ENCODE measurements around the gene GOLGA8M.
"Not testable (repeated sequence)": the region's sequence is repeated elsewhere in the genome, so short reads cannot be mapped to it uniquely, and the experiment has no call there.

GOLGA8M gene

DNA sequence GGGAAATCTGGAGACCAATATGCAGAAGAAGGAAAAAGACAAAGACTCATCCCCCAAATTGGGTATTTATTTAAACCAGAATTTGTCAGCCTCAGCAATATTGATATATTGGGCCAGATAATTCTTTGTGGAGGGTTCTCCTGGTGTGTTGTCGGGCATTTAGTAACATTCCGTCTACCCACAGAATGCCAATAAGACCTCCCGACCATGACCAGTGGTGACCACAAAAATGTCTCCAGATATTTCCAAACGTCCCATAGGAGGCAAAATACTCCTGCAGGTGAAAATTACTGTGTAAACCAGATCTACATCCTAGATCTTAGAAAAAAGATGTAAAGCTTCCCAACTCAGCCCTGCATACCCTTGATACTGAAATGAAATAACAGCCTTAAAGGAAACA, 2.0 kb upstream of the GOLGA8M start:
- H3K27me3 ChIP-seq (ENCODE audit: control insufficient read depth, insufficient read depth, low read length); H3K4me2 ChIP-seq (ENCODE audit: low read length); H3K9ac ChIP-seq (ENCODE audit: low read depth, low read length); H3K4me1 ChIP-seq (ENCODE audit: control insufficient read depth, insufficient read depth, low read length); H3K4me3 ChIP-seq (ENCODE audit: low read length); H3K36me3 ChIP-seq (ENCODE audit: insufficient read depth, low read length); H3K9me3 ChIP-seq (replicated peaks; ENCODE audit: low read length): not testable (repeated sequence)

DNA sequence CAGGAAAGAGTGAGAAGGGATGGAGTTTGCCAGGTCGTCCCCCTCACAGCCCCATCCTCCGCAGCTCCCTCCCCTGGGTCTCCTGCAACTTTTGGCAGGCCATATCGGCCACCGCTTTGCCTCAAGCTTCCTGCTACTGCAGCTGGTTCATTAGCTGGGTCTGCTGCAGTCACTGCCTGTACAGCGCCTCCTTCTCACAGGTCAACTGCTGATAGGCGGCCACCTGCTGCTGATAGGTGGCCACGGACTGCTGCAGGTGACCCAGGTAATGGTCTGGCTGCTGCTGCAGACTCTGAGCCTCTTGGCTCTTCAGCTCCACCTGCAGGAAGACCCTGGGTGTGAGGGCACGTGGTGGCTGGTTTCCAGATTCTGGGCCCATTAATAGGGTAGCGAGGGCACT, 8.3 kb downstream of the GOLGA8M start:
- not testable (repeated sequence) for H3K9me3 ChIP-seq (replicated peaks; ENCODE audit: low read length); H3K36me3 ChIP-seq (ENCODE audit: insufficient read depth, low read length); H3K9ac ChIP-seq (ENCODE audit: low read depth, low read length); H3K4me3 ChIP-seq (ENCODE audit: low read length); H3K4me2 ChIP-seq (ENCODE audit: low read length); H3K27me3 ChIP-seq (ENCODE audit: control insufficient read depth, insufficient read depth, low read length); H3K4me1 ChIP-seq (ENCODE audit: control insufficient read depth, insufficient read depth, low read length)

DNA sequence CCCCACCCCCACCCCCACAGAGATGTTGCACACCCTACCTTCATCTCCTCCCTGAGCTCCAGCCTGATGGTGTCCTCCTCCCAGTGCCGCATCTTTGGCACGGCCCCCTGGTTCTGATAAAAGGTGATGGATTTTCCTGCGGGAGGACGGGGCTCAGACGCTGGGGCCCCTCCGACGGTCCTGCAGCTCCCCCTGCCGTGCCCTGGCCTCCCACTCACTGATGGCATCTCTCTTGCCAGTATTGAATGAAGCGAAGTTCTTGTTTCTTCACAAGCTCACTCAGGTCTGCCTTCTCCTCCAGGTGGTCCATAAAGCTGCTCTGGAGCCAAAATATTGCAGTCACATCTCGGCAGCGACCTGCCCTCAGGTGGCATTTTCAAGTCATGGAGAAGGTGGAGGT, 9.8 kb downstream of the GOLGA8M start:
- not testable (repeated sequence) for H3K9me3 ChIP-seq (replicated peaks; ENCODE audit: low read length)

DNA sequence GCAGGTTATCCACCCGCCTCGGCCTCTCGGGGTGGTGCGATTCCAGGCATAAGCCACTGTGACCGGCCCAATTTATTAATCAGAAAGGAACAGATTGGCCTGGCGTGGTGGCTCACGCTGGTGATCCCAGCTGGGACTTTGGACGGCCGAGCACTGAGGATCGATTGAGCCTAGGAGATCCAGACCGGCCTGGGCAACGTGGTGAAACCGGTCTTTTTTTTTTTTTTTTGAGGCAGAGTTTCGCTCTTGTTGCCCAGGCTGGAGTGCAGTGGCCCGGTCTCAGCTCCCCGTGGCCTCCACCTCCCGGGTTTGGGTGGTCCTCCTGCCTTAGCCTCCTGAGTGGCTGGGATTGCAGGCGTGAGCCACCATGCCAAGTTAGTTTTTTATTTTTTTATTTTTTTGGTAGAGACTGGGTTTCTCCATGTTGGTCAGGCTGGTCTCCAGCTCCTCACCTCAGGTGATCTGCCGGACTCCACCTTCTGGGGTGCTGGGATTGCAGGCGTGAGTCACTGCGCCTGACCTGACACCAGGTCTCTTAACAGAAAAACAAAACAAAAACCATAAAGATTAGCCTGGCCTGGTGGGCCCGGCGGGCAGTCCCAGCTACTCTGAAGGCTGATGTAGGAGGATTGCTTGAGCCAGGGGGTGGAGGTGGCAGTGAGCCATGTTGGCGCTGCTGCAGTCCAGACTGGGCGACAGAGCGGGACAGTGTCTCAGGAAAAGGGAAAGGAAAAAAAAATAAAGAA, 18.0 kb downstream of the GOLGA8M start:
- not testable (repeated sequence) for H3K4me3 ChIP-seq (ENCODE audit: low read length); H3K4me2 ChIP-seq (ENCODE audit: low read length); H3K27me3 ChIP-seq (ENCODE audit: control insufficient read depth, insufficient read depth, low read length); H3K4me1 ChIP-seq (ENCODE audit: control insufficient read depth, insufficient read depth, low read length); H3K9ac ChIP-seq (ENCODE audit: low read depth, low read length); H3K36me3 ChIP-seq (ENCODE audit: insufficient read depth, low read length); H3K9me3 ChIP-seq (replicated peaks; ENCODE audit: low read length)

More for the DNA sequence above, 9.8 kb downstream of the GOLGA8M start:
- H3K4me1 ChIP-seq (ENCODE audit: control insufficient read depth, insufficient read depth, low read length); H3K4me2 ChIP-seq (ENCODE audit: low read length); H3K4me3 ChIP-seq (ENCODE audit: low read length); H3K36me3 ChIP-seq (ENCODE audit: insufficient read depth, low read length); H3K9ac ChIP-seq (ENCODE audit: low read depth, low read length); H3K27me3 ChIP-seq (ENCODE audit: control insufficient read depth, insufficient read depth, low read length): not testable (repeated sequence)

DNA sequence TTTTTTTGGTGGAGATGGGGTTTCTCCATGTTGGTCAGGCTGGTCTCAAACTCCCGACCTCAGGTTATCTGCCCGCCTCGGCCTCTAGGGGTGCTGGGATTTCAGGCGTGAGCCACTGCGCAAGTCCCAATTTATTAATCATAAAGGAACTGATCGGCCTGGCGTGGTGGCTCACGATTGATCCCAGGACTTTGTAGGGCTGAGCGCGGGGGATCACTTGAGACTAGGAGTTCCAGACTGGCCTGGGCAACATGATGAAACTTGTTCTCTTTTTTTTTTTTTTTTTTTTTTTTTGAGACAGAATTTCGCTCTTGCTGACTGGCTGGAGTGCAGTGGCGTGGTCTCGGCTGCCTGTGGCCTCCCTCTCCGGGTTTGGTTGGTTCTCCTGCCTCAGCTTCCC, 19.2 kb downstream of the GOLGA8M start:
- not testable (repeated sequence) for H3K9ac ChIP-seq (ENCODE audit: low read depth, low read length); H3K36me3 ChIP-seq (ENCODE audit: insufficient read depth, low read length); H3K4me2 ChIP-seq (ENCODE audit: low read length); H3K4me3 ChIP-seq (ENCODE audit: low read length); H3K27me3 ChIP-seq (ENCODE audit: control insufficient read depth, insufficient read depth, low read length); H3K9me3 ChIP-seq (replicated peaks; ENCODE audit: low read length); H3K4me1 ChIP-seq (ENCODE audit: control insufficient read depth, insufficient read depth, low read length)

DNA sequence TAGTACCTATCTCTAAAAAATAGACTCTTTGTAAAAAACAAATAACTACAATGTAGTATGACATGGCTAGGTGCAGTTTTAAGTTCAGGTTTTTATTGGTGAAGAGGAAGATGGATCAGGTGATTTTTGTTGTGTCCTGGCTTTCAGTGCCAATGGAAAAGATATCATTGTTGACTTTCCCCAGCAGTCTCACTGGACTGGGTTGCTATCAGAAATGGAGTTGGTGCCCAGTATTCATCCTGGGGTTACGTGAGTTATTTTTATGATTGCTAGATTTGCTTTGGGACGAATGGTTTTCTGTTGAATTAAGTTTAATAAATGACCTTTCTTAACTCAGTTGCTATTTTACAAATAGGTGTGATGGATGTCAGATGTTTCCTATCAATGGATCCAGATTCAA, 38.7 kb downstream of the GOLGA8M start:
- not testable (repeated sequence) for H3K4me2 ChIP-seq (ENCODE audit: low read length); H3K9ac ChIP-seq (ENCODE audit: low read depth, low read length)

DNA sequence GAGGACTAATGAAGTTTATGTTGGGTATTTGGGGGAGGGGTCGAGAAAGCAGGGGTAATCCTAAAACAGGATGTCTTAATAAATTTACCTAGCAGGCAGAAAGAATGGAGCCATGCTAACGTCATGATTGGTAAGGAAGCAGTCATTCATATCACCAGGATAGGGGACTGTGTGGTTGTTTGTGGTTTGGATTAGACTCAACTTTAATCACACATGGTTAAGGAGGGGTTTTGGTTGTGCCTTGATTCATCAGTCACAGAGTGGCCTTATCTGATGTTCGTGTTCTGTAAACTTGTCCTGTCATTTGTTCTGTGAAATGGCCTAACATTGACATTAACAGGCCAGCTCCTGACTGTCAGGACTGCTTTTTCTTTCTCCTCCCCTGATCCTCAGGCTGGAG, 40.1 kb downstream of the GOLGA8M start:
- not testable (repeated sequence) for H3K36me3 ChIP-seq (ENCODE audit: insufficient read depth, low read length); H3K4me3 ChIP-seq (ENCODE audit: low read length); H3K9ac ChIP-seq (ENCODE audit: low read depth, low read length); H3K9me3 ChIP-seq (replicated peaks; ENCODE audit: low read length); H3K4me1 ChIP-seq (ENCODE audit: control insufficient read depth, insufficient read depth, low read length); H3K4me2 ChIP-seq (ENCODE audit: low read length); H3K27me3 ChIP-seq (ENCODE audit: control insufficient read depth, insufficient read depth, low read length)

More for the DNA sequence above, 38.7 kb downstream of the GOLGA8M start:
- not testable (repeated sequence) for H3K27me3 ChIP-seq (ENCODE audit: control insufficient read depth, insufficient read depth, low read length); H3K4me1 ChIP-seq (ENCODE audit: control insufficient read depth, insufficient read depth, low read length); H3K4me3 ChIP-seq (ENCODE audit: low read length); H3K9me3 ChIP-seq (replicated peaks; ENCODE audit: low read length); H3K36me3 ChIP-seq (ENCODE audit: insufficient read depth, low read length)

DNA sequence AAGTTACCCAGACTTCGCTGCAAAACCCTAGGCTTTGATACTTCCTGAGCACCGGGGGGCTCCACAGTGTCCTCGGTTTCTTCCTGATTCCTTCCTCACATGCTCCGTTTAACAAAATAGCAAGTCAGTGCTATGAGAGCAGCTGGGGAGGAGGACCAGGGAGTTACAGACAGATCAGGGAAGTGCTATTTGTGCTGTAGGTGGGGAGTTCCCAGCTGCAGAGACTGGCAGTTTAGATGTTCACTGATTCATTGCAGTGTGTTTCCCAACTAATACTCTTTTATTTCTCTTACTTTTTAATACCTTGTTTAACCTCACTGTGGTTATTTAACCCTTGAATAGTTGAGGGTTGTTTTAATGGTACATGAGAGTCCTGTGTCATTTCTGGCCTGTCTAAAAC, 45.8 kb downstream of the GOLGA8M start:
- not testable (repeated sequence) for H3K4me3 ChIP-seq (ENCODE audit: low read length); H3K9me3 ChIP-seq (replicated peaks; ENCODE audit: low read length); H3K9ac ChIP-seq (ENCODE audit: low read depth, low read length); H3K36me3 ChIP-seq (ENCODE audit: insufficient read depth, low read length); H3K27me3 ChIP-seq (ENCODE audit: control insufficient read depth, insufficient read depth, low read length); H3K4me1 ChIP-seq (ENCODE audit: control insufficient read depth, insufficient read depth, low read length); H3K4me2 ChIP-seq (ENCODE audit: low read length)

DNA sequence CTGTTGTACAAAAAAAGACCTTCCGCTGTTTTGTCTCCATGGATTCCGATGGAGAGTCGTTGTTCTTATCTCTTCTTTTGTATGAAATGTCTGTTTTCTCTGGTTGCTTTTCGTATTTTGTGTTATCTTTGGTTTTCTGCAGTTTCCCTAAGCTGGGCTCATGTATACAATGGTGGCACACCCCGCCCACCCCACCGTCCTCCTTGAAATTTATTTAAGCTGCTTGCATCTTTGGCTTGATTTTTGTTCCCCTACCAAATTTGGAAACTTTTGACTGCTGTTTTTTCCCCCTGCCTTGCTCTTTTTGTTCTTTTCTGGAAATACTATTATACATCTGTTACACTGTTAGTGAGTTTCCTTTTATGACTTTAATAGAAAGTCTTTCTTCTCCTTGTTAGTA, 47.6 kb downstream of the GOLGA8M start:
- not testable (repeated sequence) for H3K4me3 ChIP-seq (ENCODE audit: low read length); H3K9ac ChIP-seq (ENCODE audit: low read depth, low read length); H3K4me1 ChIP-seq (ENCODE audit: control insufficient read depth, insufficient read depth, low read length); H3K36me3 ChIP-seq (ENCODE audit: insufficient read depth, low read length); H3K4me2 ChIP-seq (ENCODE audit: low read length); H3K9me3 ChIP-seq (replicated peaks; ENCODE audit: low read length); H3K27me3 ChIP-seq (ENCODE audit: control insufficient read depth, insufficient read depth, low read length)

DNA sequence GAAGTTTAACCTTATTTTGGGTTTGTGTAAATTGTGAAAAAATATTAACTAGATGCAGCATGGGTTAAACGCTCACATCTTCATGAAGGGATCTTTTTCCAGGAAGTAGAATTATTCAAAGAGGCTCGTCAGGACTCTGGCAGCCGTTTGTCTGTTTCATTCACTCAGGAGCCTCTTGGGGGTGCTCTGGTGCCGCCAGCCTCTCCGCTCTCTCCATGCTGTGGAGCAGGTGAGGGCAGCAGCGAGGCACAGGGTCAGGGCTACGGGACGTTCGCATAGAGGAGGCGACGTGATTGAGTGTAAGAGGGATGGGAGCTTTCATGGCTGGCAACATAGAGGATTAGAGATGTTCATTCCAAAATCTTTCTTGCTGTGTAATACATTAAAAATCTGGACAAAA, 48.5 kb downstream of the GOLGA8M start:
- not testable (repeated sequence) for H3K9me3 ChIP-seq (replicated peaks; ENCODE audit: low read length); H3K27me3 ChIP-seq (ENCODE audit: control insufficient read depth, insufficient read depth, low read length); H3K4me2 ChIP-seq (ENCODE audit: low read length); H3K36me3 ChIP-seq (ENCODE audit: insufficient read depth, low read length); H3K4me1 ChIP-seq (ENCODE audit: control insufficient read depth, insufficient read depth, low read length); H3K4me3 ChIP-seq (ENCODE audit: low read length); H3K9ac ChIP-seq (ENCODE audit: low read depth, low read length)

DNA sequence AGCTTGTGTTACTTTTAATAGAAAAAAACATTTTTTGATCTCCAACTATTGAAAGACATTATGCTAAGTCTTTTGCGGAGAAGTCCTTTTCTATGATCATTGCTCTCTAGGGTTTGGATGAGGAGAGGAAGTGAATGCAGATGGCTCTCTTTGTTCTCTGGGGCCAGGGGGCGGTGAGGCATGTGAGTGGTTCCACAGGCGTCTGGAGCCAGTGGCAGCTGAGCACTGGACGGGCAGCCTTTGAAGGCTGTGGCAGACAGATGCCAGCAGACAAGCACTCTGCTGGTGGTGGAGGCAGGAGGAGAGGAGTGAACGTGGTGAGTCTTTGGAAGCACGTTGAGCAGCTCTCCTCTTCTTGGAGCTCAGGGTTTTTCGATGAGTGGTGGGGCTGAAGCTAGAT, 51.5 kb downstream of the GOLGA8M start:
- H3K4me3 ChIP-seq (ENCODE audit: low read length); H3K9me3 ChIP-seq (replicated peaks; ENCODE audit: low read length); H3K4me2 ChIP-seq (ENCODE audit: low read length); H3K4me1 ChIP-seq (ENCODE audit: control insufficient read depth, insufficient read depth, low read length); H3K9ac ChIP-seq (ENCODE audit: low read depth, low read length); H3K36me3 ChIP-seq (ENCODE audit: insufficient read depth, low read length); H3K27me3 ChIP-seq (ENCODE audit: control insufficient read depth, insufficient read depth, low read length): not testable (repeated sequence)

DNA sequence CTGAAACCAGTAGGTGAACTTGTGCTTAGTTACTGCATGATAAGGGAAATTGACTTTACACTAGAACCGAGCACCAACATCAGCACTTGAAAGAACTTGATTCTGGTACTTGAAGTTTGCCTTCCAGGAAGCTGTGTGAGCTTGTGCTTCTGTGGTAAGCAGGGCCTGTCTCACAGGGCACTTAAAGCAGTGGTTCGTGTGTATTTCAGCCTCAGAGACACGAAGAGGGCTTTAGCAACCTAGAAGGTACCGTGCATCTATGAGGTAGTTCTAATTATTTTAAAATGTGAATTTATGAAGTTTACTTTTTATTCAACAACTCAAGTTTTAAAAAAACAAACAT, 56.2 kb downstream of the GOLGA8M start:
- H3K4me1 ChIP-seq (ENCODE audit: control insufficient read depth, insufficient read depth, low read length); H3K36me3 ChIP-seq (ENCODE audit: insufficient read depth, low read length); H3K9ac ChIP-seq (ENCODE audit: low read depth, low read length); H3K4me2 ChIP-seq (ENCODE audit: low read length); H3K27me3 ChIP-seq (ENCODE audit: control insufficient read depth, insufficient read depth, low read length); H3K4me3 ChIP-seq (ENCODE audit: low read length); H3K9me3 ChIP-seq (replicated peaks; ENCODE audit: low read length): not testable (repeated sequence)
